Duodenal mucosa (tissue), 2 donors: ENCODE measurements around the gene STYX.
A peak's percentile ranks its signal among the peaks of the same experiment; 100 is the strongest.

Experiments
- H3K27ac ChIP-seq: one replicate; pipeline ENCODE4 v1.7.0; 2013; ENCODE audit warnings: low read depth, low read length
- H3K27me3 ChIP-seq, 2 donors: one replicate each; pipeline ENCODE4 v1.7.0; 2013; ENCODE audit warnings: low read length in 2 of 2, control low read depth in 1 of 2; ENCODE audit not compliant: insufficient read depth in 2 of 2, control insufficient read depth in 1 of 2
- H3K36me3 ChIP-seq, 2 donors: one replicate each; pipeline ENCODE4 v1.7.0; 2013; ENCODE audit warnings: low read length in 2 of 2, control low read depth in 1 of 2; ENCODE audit not compliant: insufficient read depth in 2 of 2, control insufficient read depth in 1 of 2
- H3K4me1 ChIP-seq, 2 donors: one replicate each; pipeline ENCODE4 v1.7.0; 2013; ENCODE audit warnings: low read length in 2 of 2, control low read depth in 1 of 2; ENCODE audit not compliant: insufficient read depth in 2 of 2, control insufficient read depth in 1 of 2
- H3K4me3 ChIP-seq, 2 donors: one replicate each; pipeline ENCODE4 v1.7.0; 2013; ENCODE audit warnings: low read length in 2 of 2, low read depth in 1 of 2
- H3K9ac ChIP-seq, 2 donors: one replicate each; pipeline ENCODE4 v1.7.0; 2013; ENCODE audit warnings: low read length in 2 of 2, low read depth in 1 of 2
- H3K9me3 ChIP-seq, 2 donors: one replicate each; pipeline ENCODE4 v1.7.0; 2013; ENCODE audit warnings: low read length in 2 of 2, control low read depth in 1 of 2; ENCODE audit not compliant: control insufficient read depth in 1 of 2

The STYX gene, protein sequence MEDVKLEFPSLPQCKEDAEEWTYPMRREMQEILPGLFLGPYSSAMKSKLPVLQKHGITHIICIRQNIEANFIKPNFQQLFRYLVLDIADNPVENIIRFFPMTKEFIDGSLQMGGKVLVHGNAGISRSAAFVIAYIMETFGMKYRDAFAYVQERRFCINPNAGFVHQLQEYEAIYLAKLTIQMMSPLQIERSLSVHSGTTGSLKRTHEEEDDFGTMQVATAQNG

GRCh38 chr14:52729925-52730708, at the start of gene STYX:
TSS of gene STYX (plus strand) at chr14:52730166. CDS start at chr14:52730475, 309 bp downstream.
- H3K27me3 ChIP-seq, result no peaks in the 10 kb centered on the region
- peak within 1 kb of the TSS; percentile 70 for H3K27ac ChIP-seq
- no peaks in the 10 kb centered on the region for H3K9me3 ChIP-seq
- H3K36me3 ChIP-seq, result peaks cover under 1 to 21% of the 10 kb centered on the region in 2 donors
- peak within 1 kb of the TSS; percentile 95 to 97 for H3K4me3 ChIP-seq
- H3K9ac ChIP-seq, result peak within 1 kb of the TSS; percentile 96 to 99
- peaks cover 0 to 3% of the 10 kb centered on the region in 2 donors for H3K4me1 ChIP-seq

DNA sequence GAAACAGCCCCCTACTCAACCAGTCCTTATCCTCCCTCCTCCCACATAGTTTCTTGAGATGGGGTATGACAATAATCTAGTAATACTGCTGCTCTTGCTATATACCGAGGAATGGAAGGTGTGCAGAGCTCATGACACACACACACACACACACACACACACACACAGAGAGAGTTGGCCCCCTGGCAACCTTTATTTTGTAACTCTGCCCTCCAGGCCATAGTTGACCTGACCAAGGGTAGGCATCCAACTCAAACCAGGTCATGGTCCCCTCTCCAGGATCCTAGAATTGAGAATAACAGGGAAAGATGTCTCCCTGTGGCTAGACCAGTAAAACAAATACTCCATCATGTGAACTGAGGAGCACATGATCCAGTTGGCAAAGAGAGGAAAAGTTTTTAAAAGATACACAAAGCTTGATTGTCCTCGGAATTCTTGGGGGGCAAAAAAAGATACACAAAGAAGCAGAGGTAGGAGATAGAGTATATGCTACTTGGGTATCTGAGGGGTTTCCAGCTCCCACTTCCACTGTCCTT, 45.9 kb upstream of the STYX start:
- H3K9ac ChIP-seq, result no peak overlapping the region
- peaks cover 10 to 14% of the 10 kb centered on the region in 2 donors for H3K4me1 ChIP-seq
- no peaks in the 10 kb centered on the region for H3K9me3 ChIP-seq

DNA sequence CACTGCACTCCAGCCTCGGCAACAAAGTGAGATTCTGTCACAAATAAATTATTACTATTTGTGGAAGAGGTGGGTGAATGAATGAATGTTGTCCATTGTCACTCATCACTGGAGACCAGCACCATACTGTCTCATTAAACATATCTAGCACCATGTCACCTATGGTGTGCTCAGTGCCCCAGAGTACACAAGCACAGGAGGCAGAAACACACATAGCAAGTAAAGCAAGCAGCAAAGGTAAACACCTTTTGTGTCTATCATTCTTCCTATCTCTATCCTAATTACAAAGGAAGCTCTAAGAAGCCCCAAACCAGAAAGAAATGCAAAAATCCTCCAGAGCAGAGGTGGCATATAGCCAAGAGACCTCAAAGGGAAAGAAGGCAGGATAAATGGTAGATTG, 43.8 kb upstream of the STYX start:
- no peak overlapping the region for H3K9ac ChIP-seq
- H3K27ac ChIP-seq, result no peak overlapping the region
- H3K27me3 ChIP-seq, result no peaks in the 10 kb centered on the region
- H3K36me3 ChIP-seq, result peaks cover 0 to under 1% of the 10 kb centered on the region in 2 donors
- no peak overlapping the region for H3K4me3 ChIP-seq
- no peaks in the 10 kb centered on the region for H3K9me3 ChIP-seq
- peaks cover 10 to 18% of the 10 kb centered on the region in 2 donors for H3K4me1 ChIP-seq

More for the DNA sequence above, 45.9 kb upstream of the STYX start:
- H3K27me3 ChIP-seq, result no peaks in the 10 kb centered on the region
- peaks cover 0 to 8% of the 10 kb centered on the region in 2 donors for H3K36me3 ChIP-seq
- no peak overlapping the region for H3K27ac ChIP-seq
- no peak overlapping the region for H3K4me3 ChIP-seq

DNA sequence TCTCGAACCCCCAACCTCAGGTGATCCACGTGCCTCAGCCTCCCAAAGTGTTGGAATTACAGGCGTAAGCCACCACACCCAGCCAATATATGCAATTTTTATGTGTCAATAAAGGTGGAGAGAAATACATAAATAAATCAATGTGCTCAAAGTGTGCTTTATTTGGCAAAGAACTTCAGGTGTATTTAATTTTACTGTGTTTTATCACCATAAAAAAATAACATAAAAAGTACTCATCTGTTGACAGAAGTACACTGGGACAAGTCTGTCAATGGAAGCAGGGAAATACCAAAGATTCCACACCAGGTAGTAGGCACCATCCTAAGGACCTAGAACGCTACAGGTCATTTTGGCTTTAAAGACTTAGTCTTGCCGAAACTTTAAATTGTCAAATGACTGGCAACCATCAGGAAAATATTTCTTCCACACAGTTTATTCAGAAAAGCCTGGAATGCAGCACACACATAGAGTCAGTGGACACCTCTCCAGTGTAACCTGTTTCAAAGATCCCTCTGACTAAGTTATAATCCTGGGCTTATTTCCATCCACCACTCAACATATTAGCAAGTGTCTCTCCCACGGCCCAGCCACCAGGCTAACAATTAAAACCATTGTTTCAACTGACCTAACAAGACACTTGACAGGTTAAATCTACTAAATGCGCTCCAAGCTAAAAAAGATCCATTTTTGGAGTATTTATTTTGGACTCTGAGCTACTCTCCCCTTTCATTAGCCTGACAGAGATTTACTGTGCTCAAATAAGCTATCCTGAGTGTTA, 38.8 kb upstream of the STYX start:
- peaks cover 26 to 27% of the 10 kb centered on the region in 2 donors for H3K4me1 ChIP-seq
- H3K9ac ChIP-seq, result no peak overlapping the region
- H3K27me3 ChIP-seq, result no peaks in the 10 kb centered on the region
- H3K4me3 ChIP-seq, result no peak overlapping the region
- H3K9me3 ChIP-seq, result no peaks in the 10 kb centered on the region
- H3K27ac ChIP-seq, result no peak overlapping the region
- no peaks in the 10 kb centered on the region for H3K36me3 ChIP-seq

DNA sequence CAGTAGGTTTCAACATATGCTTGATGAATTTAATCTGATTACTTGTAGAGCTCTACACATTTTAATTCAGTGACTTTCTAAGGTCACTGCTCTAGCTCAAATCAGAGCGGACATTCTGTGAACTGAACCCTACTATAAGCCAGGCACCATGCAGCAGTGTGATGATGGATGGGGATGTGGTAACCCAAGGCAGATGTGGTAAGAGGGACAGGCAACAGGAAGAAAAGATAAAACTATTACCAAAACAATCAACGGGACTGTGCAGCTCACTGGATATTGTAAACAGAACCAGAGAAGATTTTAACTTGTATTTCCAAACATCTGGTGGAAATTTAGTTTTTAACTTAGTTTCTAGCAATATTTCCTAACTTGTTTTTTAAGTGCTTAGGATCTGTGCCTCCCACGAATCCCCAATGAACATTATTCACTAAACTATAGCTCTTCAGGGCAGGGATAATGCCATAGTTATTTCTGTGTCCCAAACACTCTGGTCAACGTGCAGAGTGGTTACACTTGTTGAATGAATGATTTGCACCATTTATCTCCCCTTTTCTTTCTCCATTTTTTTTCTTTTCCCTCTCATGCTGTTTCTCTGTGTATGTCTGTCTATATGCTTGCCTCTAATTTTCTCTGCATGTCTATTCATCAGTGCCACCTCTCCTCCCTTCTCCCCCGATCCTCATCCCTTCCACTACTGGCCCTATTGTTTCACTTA, 37.6 kb upstream of the STYX start:
- H3K4me3 ChIP-seq, result peak overlapping the region in 1 of 2 donors; percentile 3
- H3K9me3 ChIP-seq, result no peaks in the 10 kb centered on the region
- no peaks in the 10 kb centered on the region for H3K36me3 ChIP-seq
- peaks cover 25 to 27% of the 10 kb centered on the region in 2 donors for H3K4me1 ChIP-seq
- H3K9ac ChIP-seq, result no peak overlapping the region
- H3K27ac ChIP-seq, result no peak overlapping the region
- no peaks in the 10 kb centered on the region for H3K27me3 ChIP-seq

GRCh38 chr14:52693036-52693435, 36.9 kb upstream of the STYX start:
- no peaks in the 10 kb centered on the region for H3K9me3 ChIP-seq
- no peaks in the 10 kb centered on the region for H3K27me3 ChIP-seq
- no peak overlapping the region for H3K9ac ChIP-seq
- no peak overlapping the region for H3K27ac ChIP-seq
- peaks cover 20 to 21% of the 10 kb centered on the region in 2 donors for H3K4me1 ChIP-seq
- no peaks in the 10 kb centered on the region for H3K36me3 ChIP-seq
- H3K4me3 ChIP-seq, result no peak overlapping the region

- H3K9me3 ChIP-seq, result no peaks in the 10 kb centered on the region
- H3K27ac ChIP-seq, result no peak overlapping the region
- H3K27me3 ChIP-seq, result no peaks in the 10 kb centered on the region
- H3K4me1 ChIP-seq, result peaks cover 19 to 20% of the 10 kb centered on the region in 2 donors
- H3K36me3 ChIP-seq, result no peaks in the 10 kb centered on the region
- no peak overlapping the region for H3K4me3 ChIP-seq
- peak overlapping the region in 1 of 2 donors; percentile 98 for H3K9ac ChIP-seq
Observed at GRCh38 chr14:52693532-52693931, 36.4 kb upstream of the STYX start.

GRCh38 chr14:52694761-52695480, 35.0 kb upstream of the STYX start:
- Histone ChIP-seq H3K9me3 (no peaks in the 10 kb centered on the region), H3K4me1 (peaks cover 17 to 19% of the 10 kb centered on the region in 2 donors), H3K27ac (peak overlapping the region; percentile 99), H3K36me3 (no peaks in the 10 kb centered on the region), H3K27me3 (no peaks in the 10 kb centered on the region), H3K9ac (peak overlapping the region; percentile 87 to 98), H3K4me3 (peak overlapping the region; percentile 82 to 99)

- Histone ChIP-seq H3K27me3 (no peaks in the 10 kb centered on the region), H3K9ac (peak within 1 kb of the TSS; percentile 87 to 98), H3K9me3 (no peaks in the 10 kb centered on the region), H3K4me1 (peaks cover 19 to 21% of the 10 kb centered on the region in 2 donors), H3K4me3 (peak within 1 kb of the TSS; percentile 82 to 99), H3K36me3 (no peaks in the 10 kb centered on the region), H3K27ac (peak within 1 kb of the TSS; percentile 99)
Observed at GRCh38 chr14:52695481-52696091, 34.4 kb upstream of the STYX start, which contains the start of gene ERO1A. TSS of gene ERO1A (minus strand) at chr14:52695558. CDS start at chr14:52695481, 77 bp downstream.
